ENCODE results near the gene TAOK2.

Gene TAOK2

DNA sequence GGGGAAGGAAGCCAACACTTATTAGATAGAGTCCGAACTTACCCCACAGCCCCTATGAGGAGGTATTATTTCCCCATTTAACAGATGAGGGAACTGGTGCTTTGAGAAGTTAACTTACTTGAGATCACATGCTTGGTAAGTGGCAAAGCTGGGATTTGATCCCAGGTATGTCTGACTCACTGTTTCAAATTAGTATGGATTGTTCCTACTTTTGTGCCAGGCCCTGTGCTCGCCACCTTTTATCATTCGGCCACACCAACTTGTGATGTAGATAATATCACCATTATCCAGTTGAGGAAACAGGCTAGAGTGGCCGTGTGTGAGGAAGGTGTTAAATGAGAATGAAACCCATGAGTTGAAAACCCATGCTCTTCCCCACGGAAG, 11.1 kb downstream of the TAOK2 start:
- H3K27me3 ChIP-seq (ENCODE audit: control insufficient read depth, insufficient read depth, low read length), result no peaks in the 10 kb centered on the region
- peaks cover 41% of the 10 kb centered on the region for H3K36me3 ChIP-seq (ENCODE audit: control insufficient read depth, insufficient read depth, low read length)

GRCh38 chr16:29985271-29985811, 11.7 kb downstream of the TAOK2 start:
- Histone ChIP-seq H3K27me3 (ENCODE audit: control insufficient read depth, insufficient read depth, low read length) (no peaks in the 10 kb centered on the region), H3K4me3 (ENCODE audit: low read length) (no peak overlapping the region), H3K4me1 (ENCODE audit: control insufficient read depth, insufficient read depth, low read length) (peaks cover 14% of the 10 kb centered on the region), H3K36me3 (ENCODE audit: control insufficient read depth, insufficient read depth, low read length) (peaks cover 35% of the 10 kb centered on the region), H3K9ac (ENCODE audit: low read length) (no peak overlapping the region), H3K9me3 (ENCODE audit: control insufficient read depth, low read length) (no peaks in the 10 kb centered on the region)

More for the DNA sequence above, 11.1 kb downstream of the TAOK2 start:
- Histone ChIP-seq H3K9ac (ENCODE audit: low read length) (no peak overlapping the region), H3K9me3 (ENCODE audit: control insufficient read depth, low read length) (no peaks in the 10 kb centered on the region), H3K4me3 (ENCODE audit: low read length) (no peak overlapping the region), H3K4me1 (ENCODE audit: control insufficient read depth, insufficient read depth, low read length) (peaks cover 10% of the 10 kb centered on the region)

GRCh38 chr16:29986231-29986630, 12.6 kb downstream of the TAOK2 start:
- no peaks in the 10 kb centered on the region for H3K9me3 ChIP-seq (ENCODE audit: control insufficient read depth, low read length)
- peaks cover 18% of the 10 kb centered on the region for H3K4me1 ChIP-seq (ENCODE audit: control insufficient read depth, insufficient read depth, low read length)
- H3K4me3 ChIP-seq (ENCODE audit: low read length), result no peak overlapping the region
- H3K27me3 ChIP-seq (ENCODE audit: control insufficient read depth, insufficient read depth, low read length), result no peaks in the 10 kb centered on the region
- no peak overlapping the region for H3K9ac ChIP-seq (ENCODE audit: low read length)
- peaks cover 35% of the 10 kb centered on the region for H3K36me3 ChIP-seq (ENCODE audit: control insufficient read depth, insufficient read depth, low read length)

GRCh38 chr16:29986931-29987330, 13.3 kb downstream of the TAOK2 start:
- H3K4me3 ChIP-seq (ENCODE audit: low read length), result no peak overlapping the region
- peaks cover 35% of the 10 kb centered on the region for H3K36me3 ChIP-seq (ENCODE audit: control insufficient read depth, insufficient read depth, low read length)
- H3K9me3 ChIP-seq (ENCODE audit: control insufficient read depth, low read length), result no peaks in the 10 kb centered on the region
- H3K9ac ChIP-seq (ENCODE audit: low read length), result no peak overlapping the region
- peaks cover 18% of the 10 kb centered on the region for H3K4me1 ChIP-seq (ENCODE audit: control insufficient read depth, insufficient read depth, low read length)
- no peaks in the 10 kb centered on the region for H3K27me3 ChIP-seq (ENCODE audit: control insufficient read depth, insufficient read depth, low read length)

DNA sequence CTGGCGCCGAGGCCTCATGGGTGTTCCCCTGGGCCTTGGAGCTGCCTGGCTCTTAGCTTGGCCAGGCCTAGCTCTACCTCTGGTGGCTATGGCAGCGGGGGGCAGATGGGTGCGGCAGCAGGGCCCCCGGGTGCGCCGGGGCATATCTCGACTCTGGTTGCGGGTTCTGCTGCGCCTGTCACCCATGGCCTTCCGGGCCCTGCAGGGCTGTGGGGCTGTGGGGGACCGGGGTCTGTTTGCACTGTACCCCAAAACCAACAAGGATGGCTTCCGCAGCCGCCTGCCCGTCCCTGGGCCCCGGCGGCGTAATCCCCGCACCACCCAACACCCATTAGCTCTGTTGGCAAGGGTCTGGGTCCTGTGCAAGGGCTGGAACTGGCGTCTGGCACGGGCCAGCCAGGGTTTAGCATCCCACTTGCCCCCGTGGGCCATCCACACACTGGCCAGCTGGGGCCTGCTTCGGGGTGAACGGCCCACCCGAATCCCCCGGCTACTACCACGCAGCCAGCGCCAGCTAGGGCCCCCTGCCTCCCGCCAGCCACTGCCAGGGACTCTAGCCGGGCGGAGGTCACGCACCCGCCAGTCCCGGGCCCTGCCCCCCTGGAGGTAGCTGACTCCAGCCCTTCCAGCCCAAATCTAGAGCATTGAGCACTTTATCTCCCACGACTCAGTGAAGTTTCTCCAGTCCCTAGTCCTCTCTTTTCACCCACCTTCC, 13.9 kb downstream of the TAOK2 start:
- Histone ChIP-seq H3K27me3 (ENCODE audit: control insufficient read depth, insufficient read depth, low read length) (no peaks in the 10 kb centered on the region), H3K4me3 (ENCODE audit: low read length) (no peak overlapping the region), H3K4me1 (ENCODE audit: control insufficient read depth, insufficient read depth, low read length) (peaks cover 18% of the 10 kb centered on the region), H3K9ac (ENCODE audit: low read length) (no peak overlapping the region), H3K36me3 (ENCODE audit: control insufficient read depth, insufficient read depth, low read length) (peaks cover 35% of the 10 kb centered on the region), H3K9me3 (ENCODE audit: control insufficient read depth, low read length) (no peaks in the 10 kb centered on the region)

- peaks cover 18% of the 10 kb centered on the region for H3K4me1 ChIP-seq (ENCODE audit: control insufficient read depth, insufficient read depth, low read length)
- H3K4me3 ChIP-seq (ENCODE audit: low read length), result no peak overlapping the region
- H3K36me3 ChIP-seq (ENCODE audit: control insufficient read depth, insufficient read depth, low read length), result peaks cover 29% of the 10 kb centered on the region
- no peaks in the 10 kb centered on the region for H3K27me3 ChIP-seq (ENCODE audit: control insufficient read depth, insufficient read depth, low read length)
- no peak overlapping the region for H3K9ac ChIP-seq (ENCODE audit: low read length)
- no peaks in the 10 kb centered on the region for H3K9me3 ChIP-seq (ENCODE audit: control insufficient read depth, low read length)
These were observed 14.8 kb downstream of the TAOK2 start for GRCh38 chr16:29988346-29989075.

GRCh38 chr16:29989111-29989858, 15.6 kb downstream of the TAOK2 start:
- H3K9ac ChIP-seq (ENCODE audit: low read length), result no peak overlapping the region
- H3K27me3 ChIP-seq (ENCODE audit: control insufficient read depth, insufficient read depth, low read length), result no peaks in the 10 kb centered on the region
- H3K4me3 ChIP-seq (ENCODE audit: low read length), result no peak overlapping the region
- no peaks in the 10 kb centered on the region for H3K9me3 ChIP-seq (ENCODE audit: control insufficient read depth, low read length)
- H3K4me1 ChIP-seq (ENCODE audit: control insufficient read depth, insufficient read depth, low read length), result peaks cover 22% of the 10 kb centered on the region
- H3K36me3 ChIP-seq (ENCODE audit: control insufficient read depth, insufficient read depth, low read length), result peaks cover 29% of the 10 kb centered on the region

DNA sequence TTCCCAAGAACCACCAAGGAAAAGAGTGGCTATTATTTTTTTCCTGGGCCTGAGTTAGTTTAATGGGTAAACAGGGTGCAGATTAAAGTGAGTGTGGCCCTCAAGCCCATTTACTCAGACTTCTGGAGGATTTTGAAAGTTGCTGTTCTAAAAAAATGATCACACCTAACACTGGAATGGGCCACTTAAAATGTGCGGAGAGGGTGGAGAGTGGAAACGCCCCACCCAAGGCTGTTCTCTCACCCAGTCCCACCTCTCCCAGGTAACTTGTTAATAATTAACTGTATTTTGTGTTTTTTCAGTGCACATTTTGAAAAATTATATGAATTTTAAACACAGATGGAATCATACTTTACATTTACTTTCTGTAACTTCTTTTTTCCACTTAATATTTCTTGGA, 16.4 kb downstream of the TAOK2 start:
- Histone ChIP-seq H3K36me3 (ENCODE audit: control insufficient read depth, insufficient read depth, low read length) (peaks cover 23% of the 10 kb centered on the region), H3K9ac (ENCODE audit: low read length) (no peak overlapping the region), H3K4me1 (ENCODE audit: control insufficient read depth, insufficient read depth, low read length) (peaks cover 29% of the 10 kb centered on the region), H3K4me3 (ENCODE audit: low read length) (no peak overlapping the region), H3K9me3 (ENCODE audit: control insufficient read depth, low read length) (no peaks in the 10 kb centered on the region), H3K27me3 (ENCODE audit: control insufficient read depth, insufficient read depth, low read length) (no peaks in the 10 kb centered on the region)

DNA sequence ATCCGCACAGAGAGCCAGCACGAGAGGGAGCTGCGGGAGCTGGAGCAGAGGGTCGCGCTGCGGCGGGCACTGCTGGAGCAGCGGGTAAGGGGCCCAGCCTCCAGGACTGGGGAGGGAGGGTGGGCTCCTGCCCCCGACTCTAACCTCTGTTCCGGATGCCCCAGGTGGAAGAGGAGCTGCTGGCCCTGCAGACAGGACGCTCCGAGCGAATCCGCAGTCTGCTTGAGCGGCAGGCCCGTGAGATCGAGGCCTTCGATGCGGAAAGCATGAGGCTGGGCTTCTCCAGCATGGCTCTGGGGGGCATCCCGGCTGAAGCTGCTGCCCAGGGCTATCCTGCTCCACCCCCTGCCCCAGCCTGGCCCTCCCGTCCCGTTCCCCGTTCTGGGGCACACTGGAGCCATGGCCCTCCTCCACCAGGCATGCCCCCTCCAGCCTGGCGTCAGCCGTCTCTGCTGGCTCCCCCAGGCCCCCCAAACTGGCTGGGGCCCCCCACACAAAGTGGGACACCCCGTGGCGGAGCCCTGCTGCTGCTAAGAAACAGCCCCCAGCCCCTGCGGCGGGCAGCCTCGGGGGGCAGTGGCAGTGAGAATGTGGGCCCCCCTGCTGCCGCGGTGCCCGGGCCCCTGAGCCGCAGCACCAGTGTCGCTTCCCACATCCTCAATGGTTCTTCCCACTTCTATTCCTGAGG, 17.4 kb downstream of the TAOK2 start:
- H3K9me3 ChIP-seq (ENCODE audit: control insufficient read depth, low read length), result no peaks in the 10 kb centered on the region
- H3K4me1 ChIP-seq (ENCODE audit: control insufficient read depth, insufficient read depth, low read length), result peaks cover 29% of the 10 kb centered on the region
- H3K27me3 ChIP-seq (ENCODE audit: control insufficient read depth, insufficient read depth, low read length), result no peaks in the 10 kb centered on the region
- peaks cover 14% of the 10 kb centered on the region for H3K36me3 ChIP-seq (ENCODE audit: control insufficient read depth, insufficient read depth, low read length)
- no peak overlapping the region for H3K9ac ChIP-seq (ENCODE audit: low read length)
- H3K4me3 ChIP-seq (ENCODE audit: low read length), result no peak overlapping the region

GRCh38 chr16:29991571-29991904, 17.9 kb downstream of the TAOK2 start:
- H3K36me3 ChIP-seq (ENCODE audit: control insufficient read depth, insufficient read depth, low read length), result peaks cover 14% of the 10 kb centered on the region
- H3K4me1 ChIP-seq (ENCODE audit: control insufficient read depth, insufficient read depth, low read length), result peaks cover 30% of the 10 kb centered on the region
- no peaks in the 10 kb centered on the region for H3K9me3 ChIP-seq (ENCODE audit: control insufficient read depth, low read length)
- no peak overlapping the region for H3K9ac ChIP-seq (ENCODE audit: low read length)
- no peaks in the 10 kb centered on the region for H3K27me3 ChIP-seq (ENCODE audit: control insufficient read depth, insufficient read depth, low read length)
- H3K4me3 ChIP-seq (ENCODE audit: low read length), result no peak overlapping the region

- Histone ChIP-seq H3K4me3 (ENCODE audit: low read length) (no peak overlapping the region), H3K4me1 (ENCODE audit: control insufficient read depth, insufficient read depth, low read length) (peaks cover 35% of the 10 kb centered on the region), H3K36me3 (ENCODE audit: control insufficient read depth, insufficient read depth, low read length) (peaks cover 10% of the 10 kb centered on the region), H3K9ac (ENCODE audit: low read length) (no peak overlapping the region), H3K27me3 (ENCODE audit: control insufficient read depth, insufficient read depth, low read length) (no peaks in the 10 kb centered on the region), H3K9me3 (ENCODE audit: control insufficient read depth, low read length) (no peaks in the 10 kb centered on the region)
These were observed 18.8 kb downstream of the TAOK2 start for GRCh38 chr16:29992344-29992967.
